ENCODE results near the gene C6orf132. TPM values are rescaled to one million over a fixed set of nuclear protein-coding genes. Genes with fewer than 3 reads are reported as not detected.
"Not testable (repeated sequence)": the region's sequence is repeated elsewhere in the genome, so short reads cannot be mapped to it uniquely, and the experiment has no call there.

Gene C6orf132
- total RNA-seq, 2 donors from 2014 or later: 23.4 to 24.4 TPM

DNA sequence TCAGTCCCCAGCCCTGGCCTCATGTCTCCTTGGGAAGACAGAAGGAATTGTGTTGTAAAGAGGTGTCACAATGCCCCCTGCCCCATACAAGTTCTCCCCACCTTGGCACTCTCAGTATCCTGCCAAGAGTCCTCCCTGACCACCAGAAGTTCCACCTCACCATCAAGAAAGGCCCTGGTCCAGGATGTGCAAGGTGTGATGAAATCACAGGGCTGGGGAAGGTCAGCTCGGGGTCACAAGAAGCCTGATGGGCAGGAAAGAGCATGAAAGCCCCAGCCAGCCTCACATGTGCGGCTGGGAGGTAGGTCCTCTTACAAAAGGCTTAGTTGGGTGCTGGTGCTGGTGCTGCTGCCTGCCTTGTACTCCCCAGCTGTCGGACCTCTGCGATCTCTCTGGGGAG is 12.9 kb upstream of the C6orf132 start:
- Histone ChIP-seq H3K9me3 (ENCODE audit: control insufficient read depth, low read length) (no peaks in the 10 kb centered on the region), H3K4me3 (ENCODE audit: low read length) (no peak overlapping the region), H3K4me1 (ENCODE audit: control insufficient read depth, insufficient read depth, low read length) (no peaks in the 10 kb centered on the region), H3K9ac (ENCODE audit: extremely low read depth, low read length, poor library complexity, severe bottlenecking) (no peak overlapping the region), H3K27me3 (ENCODE audit: control insufficient read depth, insufficient read depth, low read length, poor library complexity, severe bottlenecking) (no peaks in the 10 kb centered on the region), H3K27ac (ENCODE audit: low read depth, low read length) (no peak overlapping the region), H3K36me3 (ENCODE audit: control insufficient read depth, insufficient read depth, low read length) (no peaks in the 10 kb centered on the region)
- Mint-ChIP-seq H3K4me3 (no peak overlapping the region), H3K4me1 (peaks cover 3% of the 10 kb centered on the region), H3K27ac (no peak overlapping the region), H3K9me3 (no peaks in the 10 kb centered on the region), H3K36me3 (ENCODE audit: low read depth) (no peaks in the 10 kb centered on the region), H3K27me3 (ENCODE audit: insufficient read depth) (peaks cover 15% of the 10 kb centered on the region)
- WGBS, 2 experiments (ENCODE audit: insufficient coverage in 1 of 2, insufficient read length in 1 of 2): 92 to 100% methylated on average over 1 to 4 of the region's 4 CpGs
- TF ChIP-seq, protein P1, sequence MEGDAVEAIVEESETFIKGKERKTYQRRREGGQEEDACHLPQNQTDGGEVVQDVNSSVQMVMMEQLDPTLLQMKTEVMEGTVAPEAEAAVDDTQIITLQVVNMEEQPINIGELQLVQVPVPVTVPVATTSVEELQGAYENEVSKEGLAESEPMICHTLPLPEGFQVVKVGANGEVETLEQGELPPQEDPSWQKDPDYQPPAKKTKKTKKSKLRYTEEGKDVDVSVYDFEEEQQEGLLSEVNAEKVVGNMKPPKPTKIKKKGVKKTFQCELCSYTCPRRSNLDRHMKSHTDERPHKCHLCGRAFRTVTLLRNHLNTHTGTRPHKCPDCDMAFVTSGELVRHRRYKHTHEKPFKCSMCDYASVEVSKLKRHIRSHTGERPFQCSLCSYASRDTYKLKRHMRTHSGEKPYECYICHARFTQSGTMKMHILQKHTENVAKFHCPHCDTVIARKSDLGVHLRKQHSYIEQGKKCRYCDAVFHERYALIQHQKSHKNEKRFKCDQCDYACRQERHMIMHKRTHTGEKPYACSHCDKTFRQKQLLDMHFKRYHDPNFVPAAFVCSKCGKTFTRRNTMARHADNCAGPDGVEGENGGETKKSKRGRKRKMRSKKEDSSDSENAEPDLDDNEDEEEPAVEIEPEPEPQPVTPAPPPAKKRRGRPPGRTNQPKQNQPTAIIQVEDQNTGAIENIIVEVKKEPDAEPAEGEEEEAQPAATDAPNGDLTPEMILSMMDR (conservative IDR thresholded peaks at IDR 0.05): no peak
- DNase-seq: peak; percentile 35

DNA sequence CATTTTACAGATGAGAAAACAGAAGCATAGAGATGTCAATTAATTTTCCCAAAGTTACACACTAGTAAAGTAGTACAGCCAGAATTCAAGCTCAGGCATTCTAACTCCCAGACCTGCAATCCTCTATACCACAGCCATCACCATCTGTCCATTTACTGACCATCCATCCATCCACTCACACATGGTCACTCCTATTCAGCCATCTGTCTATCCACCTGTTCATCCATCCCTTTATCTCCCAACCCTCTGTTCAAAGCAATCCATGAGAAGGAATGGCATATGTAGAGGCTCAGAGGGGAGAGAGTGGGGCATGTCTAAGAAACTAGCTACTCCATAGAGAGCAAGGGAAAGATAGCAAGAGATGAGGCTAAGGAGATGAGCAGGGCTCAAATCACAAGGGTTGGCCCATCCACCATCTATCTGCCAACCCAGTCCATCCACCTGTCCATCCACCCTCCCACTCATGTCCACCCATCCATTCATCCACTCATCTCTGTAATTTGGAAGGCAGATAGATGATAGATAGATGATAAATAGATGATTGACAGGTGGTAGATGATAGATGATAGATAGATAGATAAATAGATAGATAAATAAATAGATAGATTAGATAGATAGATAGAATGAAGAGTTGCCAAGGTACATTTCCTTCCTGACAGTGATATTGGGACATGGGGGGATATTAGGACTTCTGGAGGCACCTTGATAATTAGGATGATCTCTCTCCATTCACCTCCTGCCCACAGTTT is 12.2 kb upstream of the C6orf132 start:
- no peaks in the 10 kb centered on the region for H3K4me1 ChIP-seq (ENCODE audit: control insufficient read depth, insufficient read depth, low read length)
- Mint-ChIP-seq H3K27ac (no peak overlapping the region), H3K4me3 (no peak overlapping the region), H3K9me3 (no peaks in the 10 kb centered on the region), H3K27me3 (ENCODE audit: insufficient read depth) (peaks cover 15% of the 10 kb centered on the region), H3K4me1 (peaks cover 3% of the 10 kb centered on the region), H3K36me3 (ENCODE audit: low read depth) (no peaks in the 10 kb centered on the region)
- H3K36me3 ChIP-seq (ENCODE audit: control insufficient read depth, insufficient read depth, low read length): no peaks in the 10 kb centered on the region
- H3K9me3 ChIP-seq (ENCODE audit: control insufficient read depth, low read length): no peaks in the 10 kb centered on the region
- TF ChIP-seq, protein P1 (conservative IDR thresholded peaks at IDR 0.05): no peak
- no peak overlapping the region for H3K9ac ChIP-seq (ENCODE audit: extremely low read depth, low read length, poor library complexity, severe bottlenecking)
- no peak overlapping the region for H3K27ac ChIP-seq (ENCODE audit: low read depth, low read length)
- H3K27me3 ChIP-seq (ENCODE audit: control insufficient read depth, insufficient read depth, low read length, poor library complexity, severe bottlenecking): no peaks in the 10 kb centered on the region
- H3K4me3 ChIP-seq (ENCODE audit: low read length): no peak overlapping the region
- DNase-seq: no peak

DNA sequence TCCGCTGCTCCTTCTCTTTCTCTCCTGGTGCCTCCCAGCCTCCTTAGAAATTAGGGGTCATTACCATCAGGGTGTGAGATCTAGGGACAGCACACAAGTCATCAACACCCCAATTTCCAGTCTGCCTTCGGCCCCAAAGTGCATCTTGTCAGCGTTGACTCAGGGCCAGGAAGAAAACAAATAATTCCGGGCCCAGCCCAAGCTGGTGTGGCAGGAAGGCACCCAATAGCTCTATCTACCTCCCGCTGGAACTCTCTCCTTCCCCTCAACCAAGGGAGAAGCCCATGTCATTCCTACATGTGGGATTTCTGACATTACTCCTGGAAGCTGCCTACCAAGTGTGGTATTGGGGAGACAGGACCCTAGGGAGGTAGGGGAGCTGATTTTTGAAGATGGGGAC is 11.5 kb upstream of the C6orf132 start:
- Histone ChIP-seq H3K4me3 (ENCODE audit: low read length) (no peak overlapping the region), H3K27me3 (ENCODE audit: control insufficient read depth, insufficient read depth, low read length, poor library complexity, severe bottlenecking) (no peaks in the 10 kb centered on the region), H3K9ac (ENCODE audit: extremely low read depth, low read length, poor library complexity, severe bottlenecking) (no peak overlapping the region), H3K36me3 (ENCODE audit: control insufficient read depth, insufficient read depth, low read length) (no peaks in the 10 kb centered on the region), H3K4me1 (ENCODE audit: control insufficient read depth, insufficient read depth, low read length) (peaks cover 5% of the 10 kb centered on the region), H3K9me3 (ENCODE audit: control insufficient read depth, low read length) (no peaks in the 10 kb centered on the region), H3K27ac (ENCODE audit: low read depth, low read length) (no peak overlapping the region)
- Mint-ChIP-seq H3K9me3 (no peaks in the 10 kb centered on the region), H3K36me3 (ENCODE audit: low read depth) (no peaks in the 10 kb centered on the region), H3K4me1 (peaks cover 10% of the 10 kb centered on the region), H3K27me3 (ENCODE audit: insufficient read depth) (peaks cover 13% of the 10 kb centered on the region), H3K4me3 (no peak overlapping the region), H3K27ac (no peak overlapping the region)
- TF ChIP-seq, protein P1 (conservative IDR thresholded peaks at IDR 0.05): no peak
- WGBS, 2 experiments (ENCODE audit: insufficient coverage in 1 of 2, insufficient read length in 1 of 2): 71 to 91% methylated on average over 1 to 5 of the region's 5 CpGs
- DNase-seq: no peak

DNA sequence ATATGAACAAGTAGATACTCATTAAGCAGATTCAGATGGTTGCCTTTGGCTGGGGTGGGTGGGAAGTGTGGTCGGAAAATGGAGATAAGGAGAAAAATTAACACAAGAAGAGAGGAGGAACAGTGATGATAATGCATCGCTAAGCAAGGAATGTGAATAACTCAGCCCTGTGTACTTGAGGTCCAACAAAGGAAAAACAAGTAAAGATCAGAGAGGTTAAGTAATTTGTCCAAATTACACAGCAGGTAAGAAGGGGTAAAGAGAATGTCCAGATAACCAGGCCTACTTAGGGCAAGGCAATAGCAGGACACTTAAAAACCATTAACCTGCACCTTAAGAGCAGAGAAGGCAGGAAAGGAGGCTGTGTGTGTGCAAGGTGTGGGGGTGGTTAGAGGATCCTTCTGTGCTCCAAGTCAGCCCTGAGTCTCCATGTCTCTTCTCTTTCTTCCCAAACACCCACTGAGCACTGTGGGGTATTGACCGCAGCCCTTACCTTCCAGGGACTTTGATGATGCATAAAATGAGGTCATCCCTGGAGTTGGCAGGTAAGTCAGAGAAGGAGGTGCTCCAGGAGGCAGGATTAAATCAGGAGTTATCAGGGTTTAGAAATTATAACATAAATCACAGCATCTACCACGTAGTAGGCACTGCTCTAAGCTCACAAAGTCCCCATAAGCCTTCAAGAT is 10.3 kb upstream of the C6orf132 start:
- not testable (repeated sequence) for H3K4me3 Mint-ChIP-seq; H3K27me3 ChIP-seq (ENCODE audit: control insufficient read depth, insufficient read depth, low read length, poor library complexity, severe bottlenecking); H3K27ac ChIP-seq (ENCODE audit: low read depth, low read length); H3K9ac ChIP-seq (ENCODE audit: extremely low read depth, low read length, poor library complexity, severe bottlenecking); DNase-seq; H3K27ac Mint-ChIP-seq; H3K4me3 ChIP-seq (ENCODE audit: low read length); H3K36me3 Mint-ChIP-seq (ENCODE audit: low read depth); H3K4me1 ChIP-seq (ENCODE audit: control insufficient read depth, insufficient read depth, low read length); H3K36me3 ChIP-seq (ENCODE audit: control insufficient read depth, insufficient read depth, low read length); H3K9me3 Mint-ChIP-seq; H3K9me3 ChIP-seq (ENCODE audit: control insufficient read depth, low read length)
- Mint-ChIP-seq H3K4me1 (peaks cover 20% of the 10 kb centered on the region), H3K27me3 (ENCODE audit: insufficient read depth) (peaks cover 10% of the 10 kb centered on the region)
- WGBS, 2 experiments (ENCODE audit: insufficient coverage in 1 of 2, insufficient read length in 1 of 2): 87 to 89% methylated on average over 2 to 3 of the region's 4 CpGs
